ENCODE results near the gene TIGD7. TPM values are rescaled to one million over a fixed set of nuclear protein-coding genes. Genes with fewer than 3 reads are reported as not detected.

TIGD7 gene
- total RNA-seq, 2 donors from 2014 or later, result 4.4 to 15.5 TPM

GRCh38 chr16:3266873-3267537 is 38.2 kb downstream of the TIGD7 start:
- intact Hi-C loops (cut with DNase I), result loop anchor here (10.0 kb wide), 1 partner anchor 112 kb away; no protein-coding TSS in a partner anchor
- Histone ChIP-seq H3K9me3 (no peaks in the 10 kb centered on the region), H3K36me3 (no peaks in the 10 kb centered on the region), H3K27ac (no peak overlapping the region), H3K4me3 (no peak overlapping the region), H3K4me1 (replicated peaks) (no peaks in the 10 kb centered on the region), H3K27me3 (replicated peaks; ENCODE audit: insufficient read depth) (no peaks in the 10 kb centered on the region)
- TF ChIP-seq POLR2A (IDR thresholded peaks at IDR 0.05) (no peak), CTCF (IDR thresholded peaks at IDR 0.05) (peak in 2 of 4 experiments; percentile 10 to 25), POLR2AphosphoS5 (IDR thresholded peaks at IDR 0.05) (no peak)
- no peak for DNase-seq (ENCODE audit: low spot score)
- WGBS, result 61% methylated on average over 5 of the region's 5 CpGs

GRCh38 chr16:3264137-3265036 is 40.8 kb downstream of the TIGD7 start:
- H3K27ac ChIP-seq, result peak overlapping the region; percentile 95 to 96
- 2% methylated on average over 61 of the region's 77 CpGs for WGBS
- H3K4me1 ChIP-seq (replicated peaks), result no peaks in the 10 kb centered on the region
- no peaks in the 10 kb centered on the region for H3K27me3 ChIP-seq (replicated peaks; ENCODE audit: insufficient read depth)
- TF ChIP-seq POLR2A (IDR thresholded peaks at IDR 0.05) (peak; percentile 81), CTCF (IDR thresholded peaks at IDR 0.05) (peak in 1 of 4 experiments; percentile 9), POLR2AphosphoS5 (IDR thresholded peaks at IDR 0.05) (peak; percentile 95)
- intact Hi-C loops (cut with DNase I), result loop anchor here (2.0 to 10.0 kb wide), 3 partner anchors 18 to 192 kb away; partner anchors contain the start of gene ZNF263
- no peaks in the 10 kb centered on the region for H3K9me3 ChIP-seq
- H3K36me3 ChIP-seq, result no peaks in the 10 kb centered on the region
- peak overlapping the region; percentile 61 to 63 for H3K4me3 ChIP-seq
- peak; percentile 96 for DNase-seq (ENCODE audit: low spot score)

GRCh38 chr16:3262517-3262916 is 42.7 kb downstream of the TIGD7 start:
- Histone ChIP-seq H3K9me3 (no peaks in the 10 kb centered on the region), H3K4me1 (replicated peaks) (no peaks in the 10 kb centered on the region), H3K36me3 (no peaks in the 10 kb centered on the region), H3K27ac (no peak overlapping the region), H3K4me3 (no peak overlapping the region), H3K27me3 (replicated peaks; ENCODE audit: insufficient read depth) (no peaks in the 10 kb centered on the region)
- no peak for TF ChIP-seq CTCF (IDR thresholded peaks at IDR 0.05)
- no peak for TF ChIP-seq POLR2A (IDR thresholded peaks at IDR 0.05)
- intact Hi-C loops (cut with DNase I), result loop anchor here (10.0 kb wide), 1 partner anchor 108 kb away; no protein-coding TSS in a partner anchor
- 94% methylated on average over 4 of the region's 4 CpGs for WGBS
- no peak for DNase-seq (ENCODE audit: low spot score)

GRCh38 chr16:3259836-3260235 is 45.4 kb downstream of the TIGD7 start:
- Histone ChIP-seq H3K4me1 (replicated peaks) (no peaks in the 10 kb centered on the region), H3K27me3 (replicated peaks; ENCODE audit: insufficient read depth) (no peaks in the 10 kb centered on the region), H3K4me3 (no peak overlapping the region), H3K27ac (no peak overlapping the region), H3K36me3 (no peaks in the 10 kb centered on the region), H3K9me3 (no peaks in the 10 kb centered on the region)
- WGBS, result 85% methylated on average over 8 of the region's 8 CpGs
- TF ChIP-seq CTCF (IDR thresholded peaks at IDR 0.05) (no peak), POLR2AphosphoS5 (IDR thresholded peaks at IDR 0.05) (no peak), POLR2A (IDR thresholded peaks at IDR 0.05) (no peak)
- DNase-seq (ENCODE audit: low spot score), result no peak
- intact Hi-C loops (cut with DNase I), result loop anchor here (10.0 kb wide), 1 partner anchor 105 kb away; no protein-coding TSS in a partner anchor

Measured in prostate gland (tissue), 2 donors.